Muscle of arm (tissue), 12 donors: ENCODE results near the gene HOXA4. TPM values are rescaled to one million over a fixed set of nuclear protein-coding genes. Genes with fewer than 3 reads are reported as not detected.

Experiments
- polyA plus RNA-seq, 12 donors: library from polyadenylated mRNA; unstranded; fragments of 120-200 nt; gene quantifications; one replicate each; pipeline ENCODE4 v1.2.1, GENCODE V29; 2013; ENCODE audit not compliant: insufficient read length in 12 of 12

Gene HOXA4
- polyA plus RNA-seq, 12 donors: 15.4 to 32.6 (median 27.3) TPM; not detected in 1

Other genes starting within 250 kb of the HOXA4 start
- 1 to 10 TPM in 6 of 12 donors, under 1 TPM in 4, not detected in 2; 0.35 to 1.6 (median 1.1) TPM for gene HOXA1, start 34.8 kb downstream of the HOXA4 start, polyA plus RNA-seq
- 1 to 10 TPM in 11 of 12 donors, not detected in 1; 1.9 to 10.0 (median 3.7) TPM for gene HOXA2, start 28.1 kb downstream of the HOXA4 start, polyA plus RNA-seq
- gene HOXA5, start 12.9 kb upstream of the HOXA4 start, polyA plus RNA-seq: 10 to 100 TPM in 11 of 12 donors, not detected in 1; 11.3 to 35.3 (median 17.6) TPM
- 10 to 100 TPM in 2 of 12 donors, 1 to 10 TPM in 9, not detected in 1; 4.1 to 14.4 (median 6.8) TPM for gene HOXA6, start 17.0 kb upstream of the HOXA4 start, polyA plus RNA-seq
- 10 to 100 TPM in 7 of 12 donors, 1 to 10 TPM in 4, not detected in 1; 6.8 to 48.8 (median 12.9) TPM for gene HOXA3, start 21.8 kb upstream of the HOXA4 start, polyA plus RNA-seq
- gene HOXA7, start 25.9 kb upstream of the HOXA4 start, polyA plus RNA-seq: 10 to 100 TPM in 11 of 12 donors, not detected in 1; 12.0 to 26.8 (median 17.3) TPM
- 10 to 100 TPM in 11 of 12 donors, not detected in 1; 21.7 to 48.1 (median 29.8) TPM for gene HOXA9, start 34.8 kb upstream of the HOXA4 start, polyA plus RNA-seq
- 10 to 100 TPM in 11 of 12 donors, not detected in 1; 19.4 to 41.0 (median 28.5) TPM for gene HOXA10, start 43.6 kb upstream of the HOXA4 start, polyA plus RNA-seq
- gene HOXA11, start 54.5 kb upstream of the HOXA4 start, polyA plus RNA-seq: 10 to 100 TPM in 1 of 12 donors, 1 to 10 TPM in 9, under 1 TPM in 1, not detected in 1; 0.58 to 10.1 (median 2.2) TPM
- gene HOXA13, start 69.3 kb upstream of the HOXA4 start, polyA plus RNA-seq: 1 to 10 TPM in 2 of 12 donors, under 1 TPM in 7, not detected in 3; 0.07 to 8.1 (median 0.45) TPM
- gene EVX1, start 112.0 kb upstream of the HOXA4 start, polyA plus RNA-seq: under 1 TPM in 1 of 12 donors, not detected in 11; 0.06 TPM